ENCODE results near the gene ANKLE1.
"Not testable (repeated sequence)": the region's sequence is repeated elsewhere in the genome, so short reads cannot be mapped to it uniquely, and the experiment has no call there.

Gene ANKLE1

DNA sequence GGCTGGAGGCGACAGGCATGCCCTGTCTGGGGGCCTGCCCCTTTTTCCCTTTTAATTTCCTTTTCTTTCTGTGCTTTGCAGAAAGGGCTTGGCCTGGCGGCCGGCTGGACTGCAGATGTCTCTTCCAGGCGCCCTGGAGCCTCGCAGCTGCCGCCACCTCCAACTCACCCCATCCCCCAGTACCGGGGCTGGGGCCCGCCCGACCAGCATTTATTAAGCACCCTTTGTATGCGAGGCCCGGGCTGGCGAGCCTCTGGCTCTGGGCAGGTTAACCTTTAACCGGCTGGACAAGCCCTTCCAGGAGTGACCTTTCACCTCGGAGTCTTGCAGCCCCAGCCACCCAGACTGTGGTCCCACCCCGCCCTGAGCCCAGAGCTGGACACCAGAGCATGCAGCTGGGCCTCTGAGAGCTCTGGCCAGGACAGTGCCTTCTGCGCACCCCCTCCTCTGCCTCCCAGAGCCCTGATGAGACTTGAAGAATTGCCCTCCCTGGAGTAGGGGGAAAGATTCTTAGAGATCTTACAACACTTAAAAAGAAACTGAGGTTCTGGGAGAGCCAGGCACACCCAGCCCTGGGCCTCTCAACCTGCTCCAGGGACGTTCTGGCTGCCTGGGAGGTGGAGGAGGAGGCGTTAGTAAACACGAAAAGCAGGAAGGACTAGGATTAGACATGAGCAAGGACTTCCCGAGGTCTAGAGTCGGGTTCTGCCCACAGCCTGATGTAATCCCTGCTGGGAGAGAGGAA is 34.8 kb upstream of the ANKLE1 start:
- DNase-seq (ENCODE audit: low read depth), result no peak

DNA sequence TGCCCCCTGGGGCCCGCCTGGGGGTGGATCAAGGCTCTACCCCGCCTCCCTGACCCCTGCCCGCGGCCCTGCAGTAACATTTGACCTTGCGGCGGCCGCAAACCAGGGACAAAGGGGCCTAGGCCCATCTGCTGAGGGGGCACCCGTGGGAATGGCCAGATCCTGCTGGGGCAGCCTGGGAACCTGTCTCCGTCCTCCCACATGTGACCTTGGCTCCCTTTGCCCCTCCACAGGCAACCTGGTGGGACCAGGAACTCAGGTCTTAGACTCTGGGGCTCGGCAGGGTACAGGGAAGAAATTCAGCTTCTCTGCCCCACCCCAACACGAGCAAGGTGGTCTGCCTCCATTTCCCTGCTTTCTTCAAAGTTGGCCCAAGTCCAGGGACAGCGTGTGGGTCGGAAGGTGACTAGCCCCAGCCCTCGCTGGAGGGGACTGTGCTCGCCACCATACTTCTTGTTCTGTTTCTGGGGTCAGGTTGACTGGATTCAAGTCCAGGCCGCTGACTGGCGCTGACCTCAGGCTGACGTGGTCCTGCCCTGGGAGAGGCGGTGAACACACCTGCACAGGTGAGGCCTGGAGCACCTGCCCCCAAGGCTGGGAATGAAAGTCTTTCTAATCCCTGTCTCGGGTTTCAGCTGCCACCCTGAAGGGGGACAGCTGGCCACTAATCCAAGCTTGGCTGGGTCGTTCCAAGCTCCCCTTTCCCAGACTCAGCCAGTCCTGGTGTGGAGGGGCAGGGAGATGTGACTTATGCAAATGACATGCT is 33.5 kb upstream of the ANKLE1 start:
- no peak for DNase-seq (ENCODE audit: low read depth)

DNA sequence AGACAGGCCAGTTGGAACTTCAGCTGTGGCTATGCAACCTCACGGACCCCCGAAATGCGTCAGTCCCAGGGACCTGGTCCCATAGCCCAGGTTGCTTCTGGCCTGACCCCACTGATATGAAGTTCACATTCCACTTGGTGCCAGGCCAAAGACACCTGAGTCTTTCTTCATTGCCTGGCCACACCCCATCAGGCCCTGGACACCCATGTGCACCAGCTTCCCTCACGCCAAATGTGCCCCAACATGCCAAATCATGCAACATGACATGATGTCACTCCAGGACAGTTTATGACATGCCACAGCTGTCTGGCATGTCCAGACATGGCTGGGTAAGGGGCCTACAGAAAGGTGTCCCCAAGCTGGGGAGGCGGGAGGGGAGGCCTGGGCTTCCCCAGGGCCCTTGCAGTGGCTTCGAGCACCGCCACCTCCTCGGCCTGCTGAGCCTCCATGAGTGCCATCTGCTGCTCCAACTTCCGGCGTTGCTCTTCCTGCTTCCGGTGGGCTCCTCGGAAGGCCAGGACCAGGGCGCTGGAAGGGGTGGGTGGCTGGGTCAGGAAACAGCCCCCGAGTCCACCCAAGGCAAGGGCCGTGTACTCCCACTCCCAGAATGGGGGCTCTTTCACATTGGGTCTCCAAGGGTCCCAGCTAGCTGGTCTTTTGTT is 31.7 kb upstream of the ANKLE1 start:
- DNase-seq (ENCODE audit: low read depth), result no peak

DNA sequence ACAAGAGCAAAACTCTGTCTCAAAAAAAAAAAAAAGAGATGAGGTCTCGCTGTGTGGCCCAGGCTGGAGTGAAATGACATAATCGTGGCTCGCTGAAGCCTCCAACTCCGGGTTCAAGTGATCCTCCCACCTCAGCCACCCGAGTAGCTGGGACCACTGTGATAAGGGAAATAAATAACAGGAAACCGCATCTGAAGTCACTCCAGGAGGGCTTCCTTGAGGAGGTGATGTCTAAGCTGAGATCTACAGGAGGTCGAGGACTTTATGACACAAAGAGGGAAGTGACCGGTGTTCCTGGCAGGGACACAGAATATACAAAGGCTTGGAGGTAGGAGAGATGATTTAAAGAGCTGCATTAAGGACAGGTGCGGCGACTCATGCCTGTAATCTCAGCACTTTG is 27.1 kb upstream of the ANKLE1 start:
- DNase-seq (ENCODE audit: low read depth), result no peak

DNA sequence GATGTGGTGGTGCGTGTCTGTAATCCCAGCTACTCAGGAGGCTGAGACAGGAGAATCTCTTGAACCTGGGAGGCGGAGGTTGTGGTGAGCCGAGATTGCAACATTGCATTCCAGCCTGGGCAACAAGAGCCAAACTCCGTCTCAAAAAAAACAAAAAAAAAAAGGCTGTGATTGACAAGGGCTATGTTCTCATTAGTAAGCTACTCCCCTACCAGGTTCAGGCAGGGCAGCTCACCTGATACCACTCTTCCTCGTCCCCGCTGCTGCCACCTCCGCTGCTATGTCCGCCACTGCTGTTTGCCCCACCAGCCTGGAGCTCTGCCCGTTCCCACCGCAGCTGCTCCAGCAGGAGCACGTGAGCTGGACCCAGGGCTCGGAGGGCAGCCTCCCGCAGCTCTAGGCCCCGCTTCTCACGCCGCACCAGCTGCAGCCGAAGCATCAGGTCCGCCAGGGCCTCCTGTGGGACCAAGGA is 26.5 kb upstream of the ANKLE1 start:
- DNase-seq (ENCODE audit: low read depth), result no peak

DNA sequence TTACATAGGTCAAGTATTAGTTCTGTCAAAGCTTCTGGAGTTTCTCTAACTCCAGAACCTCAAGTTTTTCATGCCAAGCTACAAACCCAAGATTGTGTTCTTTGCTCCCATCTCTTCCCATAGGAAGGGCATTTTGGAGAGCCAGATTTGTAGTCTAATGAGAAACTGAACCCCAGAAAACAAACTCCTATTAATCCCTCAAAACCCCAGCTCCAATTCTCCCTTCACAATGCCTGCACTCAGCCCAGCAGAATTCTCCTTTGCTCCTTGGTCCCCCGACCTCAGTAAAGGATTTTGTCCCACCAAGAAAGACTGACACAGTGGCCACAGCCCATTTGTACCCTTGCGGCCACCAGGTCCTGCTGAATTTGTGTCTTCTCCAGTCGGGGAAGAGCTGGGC is 25.6 kb upstream of the ANKLE1 start:
- no peak for DNase-seq (ENCODE audit: low read depth)

DNA sequence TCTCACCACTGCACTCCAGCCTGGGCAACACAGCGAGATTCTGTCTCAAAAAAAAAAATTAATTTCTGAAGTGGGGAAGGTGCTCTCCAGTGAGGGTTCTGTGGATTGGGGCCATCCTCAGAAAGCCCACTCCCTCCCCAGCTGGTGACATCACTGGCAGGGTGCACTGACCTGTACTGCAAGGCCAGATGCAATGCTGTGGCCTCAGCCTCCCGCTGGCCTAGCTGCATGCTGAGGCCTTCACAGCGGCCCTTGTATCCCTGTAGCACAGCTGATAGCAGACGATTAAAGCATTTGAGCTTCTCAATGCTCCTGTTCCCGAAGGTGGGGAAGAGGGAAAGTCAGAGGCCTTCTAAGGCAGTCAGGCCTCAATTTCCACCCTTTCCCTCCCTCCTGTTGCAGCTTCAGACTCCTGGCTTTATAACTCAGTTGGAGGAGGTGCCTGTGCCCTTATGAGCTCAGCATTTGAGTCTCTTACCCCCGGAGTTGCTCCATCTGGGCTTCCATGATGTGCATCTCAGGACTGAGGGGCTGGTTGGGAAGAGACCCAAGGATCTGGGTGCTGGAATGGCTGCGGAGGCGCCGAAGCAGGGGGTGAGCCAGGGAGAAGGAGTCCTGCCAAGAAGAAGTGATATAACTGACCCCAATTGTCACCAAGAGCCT is 22.5 kb upstream of the ANKLE1 start:
- no peak for DNase-seq (ENCODE audit: low read depth)

DNA sequence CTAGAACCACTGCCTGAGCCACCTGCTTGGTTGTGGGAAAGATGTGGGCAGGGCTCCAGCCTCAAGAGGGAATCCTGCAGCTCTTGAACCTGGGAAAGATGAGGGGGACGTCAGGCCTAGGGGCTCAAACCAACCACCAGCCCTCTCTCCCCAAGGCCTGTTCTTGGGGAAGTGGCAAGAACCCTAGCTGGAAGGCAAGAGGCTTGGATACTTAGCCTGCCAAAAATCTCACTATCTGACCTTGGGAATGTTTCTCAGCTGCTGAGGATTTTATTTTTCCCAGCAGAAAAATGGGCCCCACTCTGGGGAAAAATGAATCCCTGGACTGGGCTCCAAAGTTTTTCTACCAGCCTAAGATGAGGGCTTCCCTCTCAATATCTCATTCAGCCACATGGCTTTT is 21.8 kb upstream of the ANKLE1 start:
- DNase-seq (ENCODE audit: low read depth), result no peak

DNA sequence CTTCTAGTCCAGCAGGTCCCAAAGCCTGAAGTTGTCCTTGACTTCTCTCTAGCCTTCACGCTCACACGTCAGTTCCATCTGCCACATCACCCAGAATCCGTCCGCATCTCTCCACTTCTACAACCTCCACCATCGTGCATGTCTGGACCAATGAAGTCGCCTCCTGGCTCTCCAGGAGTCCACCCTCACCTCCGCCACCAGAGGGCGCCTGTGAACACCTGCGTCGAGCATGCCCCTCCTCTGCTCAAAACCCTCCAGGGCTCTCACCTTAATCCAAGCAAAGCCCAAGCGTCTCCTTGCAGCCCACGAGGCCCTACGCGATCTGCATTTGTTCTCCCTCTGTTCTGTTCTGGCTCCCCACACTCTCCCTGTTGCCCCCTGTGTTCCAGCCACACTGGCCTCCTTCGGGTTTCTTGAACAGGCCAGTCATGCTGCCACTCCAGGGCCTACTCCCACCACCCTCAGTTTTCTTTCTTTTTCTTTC is 20.8 kb upstream of the ANKLE1 start:
- DNase-seq (ENCODE audit: low read depth), result peak; percentile 83

DNA sequence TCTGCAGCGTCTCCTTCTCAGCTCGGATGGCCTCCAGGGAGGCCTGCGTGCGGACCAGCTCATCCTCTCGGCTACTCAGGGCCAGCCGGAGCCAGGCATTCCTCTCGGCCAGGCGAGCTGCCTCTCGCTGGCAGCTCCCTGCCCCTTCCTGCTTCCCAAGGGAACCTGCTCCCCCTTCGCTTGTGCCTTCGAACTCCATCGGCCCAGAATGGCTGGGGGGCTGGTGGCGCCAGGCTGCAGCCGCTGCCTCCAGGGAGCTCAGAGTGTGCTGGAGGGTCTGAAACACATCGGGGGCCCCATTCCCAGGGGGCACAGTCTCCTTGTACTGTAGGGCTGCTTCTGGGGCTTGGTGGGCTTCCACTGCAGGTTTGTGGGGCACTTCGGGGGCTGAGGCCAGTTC is 19.1 kb upstream of the ANKLE1 start:
- no peak for DNase-seq (ENCODE audit: low read depth)

DNA sequence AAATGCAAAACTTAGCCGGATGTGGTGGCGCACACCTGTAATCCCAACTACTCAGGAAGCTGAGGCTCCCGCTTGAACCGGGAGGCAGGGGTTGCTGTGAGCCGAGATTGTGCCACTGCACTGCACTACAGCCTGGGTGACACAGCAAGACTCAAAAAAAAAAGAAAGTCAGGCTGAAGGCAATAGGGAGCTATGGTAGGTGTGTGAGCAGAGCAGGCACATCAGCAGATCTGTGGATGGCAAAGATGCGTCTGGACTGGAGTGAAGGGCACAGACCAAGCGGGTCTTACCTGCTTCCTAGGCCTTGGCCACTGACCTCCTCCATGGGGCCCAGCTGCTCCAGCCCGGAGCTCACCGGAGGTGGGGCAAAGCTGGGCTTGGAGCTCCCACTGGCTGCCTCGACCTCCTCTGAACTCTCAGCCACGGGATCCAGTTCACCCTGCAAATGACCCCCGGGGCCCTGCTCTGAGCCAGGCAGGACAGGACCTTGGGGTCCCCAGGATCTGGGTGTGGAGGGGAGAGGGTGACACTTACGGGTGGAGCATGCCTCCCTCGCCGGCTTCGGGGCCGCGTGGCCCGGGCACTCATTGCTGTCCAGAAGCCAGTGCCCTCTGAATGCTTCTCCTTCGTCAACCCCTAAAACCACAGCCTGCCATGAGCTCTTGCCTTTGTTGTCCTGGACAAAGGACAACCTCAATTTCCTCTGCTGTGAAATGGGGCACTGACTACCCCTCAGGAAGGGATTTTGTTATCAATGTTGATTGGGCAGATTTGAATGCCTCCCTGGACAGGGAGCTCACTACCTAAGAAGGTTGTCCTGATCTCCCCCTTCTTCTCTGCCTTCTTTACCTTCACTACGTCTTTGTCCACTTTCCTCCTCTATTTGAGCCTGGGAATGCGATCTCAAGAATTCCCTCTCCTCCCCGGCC is 17.7 kb upstream of the ANKLE1 start:
- DNase-seq (ENCODE audit: low read depth), result no peak

DNA sequence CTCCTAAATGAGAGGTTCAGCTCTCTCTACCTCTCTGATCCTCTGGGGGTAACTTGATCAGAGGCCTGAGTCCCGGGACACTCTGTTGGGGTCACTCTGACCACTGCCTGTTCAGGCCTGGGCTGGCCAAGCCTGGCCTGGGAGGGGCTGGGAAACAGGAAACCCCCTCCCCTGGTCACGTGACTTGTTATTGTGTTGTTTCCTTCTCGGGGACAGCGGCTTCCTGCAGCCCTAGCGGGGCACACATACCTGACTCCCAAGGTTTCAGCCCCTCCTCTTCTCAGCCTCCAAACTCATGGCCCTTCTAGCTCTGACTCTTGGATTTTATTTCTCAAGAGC is 17.1 kb upstream of the ANKLE1 start, which contains the start of gene USHBP1:
Gene USHBP1, minus strand, starts transcription at position 105 of the 339 bp plus-strand sequence. CDS start 446 bp downstream, outside the sequence.
- no peak for DNase-seq (ENCODE audit: low read depth)

DNA sequence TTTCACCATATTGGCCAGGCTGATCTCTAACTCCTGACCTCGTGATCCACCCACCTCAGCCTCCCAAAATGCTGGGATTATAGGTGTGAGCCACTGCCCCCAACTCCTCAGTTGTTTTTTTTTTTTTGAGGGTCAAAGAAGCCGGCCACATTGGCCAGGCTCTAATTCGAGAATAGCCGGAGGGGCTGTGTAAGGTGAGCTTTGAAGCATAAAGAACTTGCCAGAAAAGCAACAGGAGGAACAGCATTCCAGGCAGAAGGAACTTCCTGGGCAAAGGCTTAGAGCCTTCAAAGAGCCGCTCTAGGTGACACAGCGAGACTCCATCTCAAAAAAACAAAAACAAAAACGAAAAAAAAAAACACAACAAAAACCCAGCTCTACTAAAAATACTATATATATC is 15.7 kb upstream of the ANKLE1 start:
- no peak for DNase-seq (ENCODE audit: low read depth)

DNA sequence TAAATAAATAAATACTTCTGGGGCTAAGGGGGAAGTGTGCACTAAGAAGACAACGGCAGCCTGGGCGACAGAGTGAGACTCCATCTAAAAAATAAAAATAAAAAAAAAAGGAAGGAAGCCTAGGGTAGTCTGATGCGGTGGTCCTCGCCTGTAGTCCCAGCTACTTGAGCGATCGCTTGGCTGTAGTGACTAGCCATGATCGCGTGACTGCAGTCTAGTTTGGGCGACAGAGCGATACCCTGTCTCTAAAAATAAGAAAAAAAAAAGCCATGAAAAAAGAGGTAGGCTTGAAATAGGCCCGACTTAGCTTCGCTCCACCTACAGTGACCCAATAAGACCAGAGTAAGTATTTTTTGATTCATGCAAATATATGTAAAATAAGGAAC is 15.1 kb upstream of the ANKLE1 start:
- DNase-seq (ENCODE audit: low read depth), result no peak

DNA sequence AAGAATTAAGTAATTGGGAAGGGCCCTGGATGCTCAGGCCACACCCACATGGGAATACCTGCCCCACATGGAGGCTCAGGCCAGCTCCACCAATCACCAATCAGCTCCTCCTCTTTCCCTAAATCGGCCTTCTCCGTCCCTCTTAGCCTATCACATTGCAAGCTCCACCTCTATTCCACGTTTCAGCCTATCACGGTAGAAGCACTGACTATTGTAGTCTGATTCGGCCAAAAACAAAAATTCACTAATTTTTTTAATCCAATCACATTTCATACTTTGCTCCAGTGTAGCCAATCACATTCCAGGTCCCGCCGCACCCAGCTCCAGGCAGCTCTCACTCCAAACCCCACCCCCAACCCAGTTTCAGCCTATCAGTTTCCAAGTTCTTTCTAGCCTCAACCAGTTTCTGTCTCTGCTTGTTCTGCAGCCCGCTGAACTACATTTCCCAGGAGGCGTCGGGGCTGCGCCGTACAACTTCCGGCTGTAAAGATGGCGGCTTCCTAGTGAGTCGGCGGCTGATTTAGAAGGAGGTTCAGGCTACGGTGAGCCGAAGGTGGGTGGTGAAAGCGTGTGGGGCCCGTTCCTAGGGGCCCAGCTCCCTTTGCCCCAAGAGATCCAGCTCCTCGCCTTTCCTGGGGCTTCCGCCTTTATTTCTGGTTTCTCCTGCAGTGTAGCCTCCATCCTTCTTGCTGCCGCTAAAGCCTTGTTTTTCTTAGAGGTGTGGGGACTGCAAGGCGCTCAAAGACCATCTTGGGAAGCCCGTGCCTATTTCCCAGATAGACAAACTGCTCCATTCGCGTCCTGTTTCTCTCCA is 14.5 kb upstream of the ANKLE1 start, which contains the start of gene BABAM1:
Gene BABAM1, plus strand, starts transcription at position 469 of the 814 bp plus-strand sequence. CDS start 1,364 bp downstream, outside the sequence.
- peak; percentile 93 for DNase-seq (ENCODE audit: low read depth)

DNA sequence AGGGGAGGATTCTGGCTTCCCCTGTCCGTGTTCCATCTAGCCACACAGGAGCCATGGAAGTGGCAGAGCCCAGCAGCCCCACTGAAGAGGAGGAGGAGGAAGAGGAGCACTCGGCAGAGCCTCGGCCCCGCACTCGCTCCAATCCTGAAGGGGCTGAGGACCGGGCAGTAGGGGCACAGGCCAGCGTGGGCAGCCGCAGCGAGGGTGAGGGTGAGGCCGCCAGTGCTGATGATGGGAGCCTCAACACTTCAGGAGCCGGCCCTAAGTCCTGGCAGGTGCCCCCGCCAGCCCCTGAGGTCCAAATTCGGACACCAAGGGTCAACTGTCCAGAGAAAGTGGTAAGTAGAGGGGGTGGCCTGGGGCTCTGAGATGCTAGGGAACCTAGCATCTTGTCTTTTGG is 12.9 kb upstream of the ANKLE1 start:
- DNase-seq (ENCODE audit: low read depth), result no peak

DNA sequence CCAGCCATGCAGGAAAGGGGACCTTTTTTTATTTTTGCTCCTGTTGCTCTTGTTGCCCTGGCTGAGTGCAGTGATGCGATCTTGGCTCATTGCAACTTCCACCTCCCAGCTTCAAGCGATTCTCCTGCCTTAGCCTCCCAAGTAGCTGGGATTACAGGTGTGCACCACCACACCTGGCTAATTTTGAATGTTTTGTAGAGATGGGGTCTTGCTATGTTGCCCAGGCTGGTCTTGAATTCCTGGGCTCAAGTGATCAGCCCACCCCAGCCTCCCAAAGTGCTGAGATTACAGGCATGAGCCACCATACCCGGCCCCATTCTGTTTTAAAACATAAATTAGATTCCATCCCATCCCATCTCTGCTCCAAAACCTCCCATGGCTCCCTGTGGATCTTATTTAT is 6.8 kb upstream of the ANKLE1 start:
- DNase-seq (ENCODE audit: low read depth), result not testable (repeated sequence)

DNA sequence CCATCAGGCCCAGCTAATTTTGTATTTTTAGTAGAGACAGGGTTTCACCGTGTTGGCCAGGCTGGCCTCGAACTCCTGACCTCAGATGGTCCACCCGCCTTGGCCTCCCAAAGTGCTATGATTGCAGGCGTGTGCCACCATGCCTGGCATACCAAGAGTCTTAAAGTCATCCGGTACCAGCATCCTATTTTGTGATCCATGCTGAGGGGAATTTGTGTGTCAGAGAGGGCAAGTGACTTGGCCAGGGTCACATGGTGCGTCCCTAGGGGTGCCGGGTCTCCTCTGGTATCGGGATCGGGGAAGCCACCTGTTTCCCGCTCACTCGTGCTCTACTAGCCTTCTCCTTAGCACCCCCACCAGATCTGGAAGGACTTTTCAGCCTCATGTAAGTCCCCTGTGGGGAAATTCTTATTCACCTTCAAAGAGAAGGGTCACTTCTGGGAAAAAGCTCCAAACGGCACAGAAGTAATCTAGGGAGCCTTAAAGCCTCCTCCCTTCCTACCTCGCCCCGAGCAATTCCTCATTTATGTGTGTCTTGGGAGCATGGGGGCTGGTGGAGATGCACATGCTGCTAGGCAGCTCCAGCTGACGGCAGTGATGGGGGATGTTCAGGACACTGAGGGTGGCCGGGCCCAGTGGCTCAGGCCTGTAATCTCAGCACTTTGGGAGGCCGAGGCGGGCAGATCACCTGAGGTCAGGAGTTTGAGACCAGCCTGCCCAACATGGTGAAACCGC is 6.1 kb upstream of the ANKLE1 start:
- no peak for DNase-seq (ENCODE audit: low read depth)

DNA sequence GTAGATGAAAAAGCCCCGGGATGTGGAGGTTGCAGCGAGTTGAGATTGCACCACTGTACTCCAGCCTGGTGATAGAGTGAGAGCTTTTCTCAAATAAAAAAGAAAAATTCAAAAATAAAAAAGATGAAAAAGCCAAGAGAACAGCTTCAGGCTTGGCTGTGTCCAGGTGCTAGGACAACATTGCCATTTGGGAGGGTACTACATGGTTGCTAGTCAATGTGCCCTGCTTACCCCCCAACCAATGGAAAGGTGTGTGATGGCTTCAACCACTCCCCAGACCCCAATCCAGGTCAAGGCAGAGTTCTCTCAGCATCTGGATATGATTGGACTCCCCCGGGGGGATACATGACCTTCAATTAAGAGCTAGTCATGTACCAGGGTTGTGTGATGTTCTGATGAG is 2.3 kb upstream of the ANKLE1 start:
- DNase-seq (ENCODE audit: low read depth), result no peak
